ENCODE data around the gene PCDH1. TPM values are rescaled to one million over a fixed set of nuclear protein-coding genes. Genes with fewer than 3 reads are reported as not detected.

Gene PCDH1
- total RNA-seq, 1 donor from 2014 or later = 42.4 TPM

- Histone ChIP-seq H3K27me3 (ENCODE audit: control insufficient read depth, insufficient read depth, low read length) (no peaks in the 10 kb centered on the region), H3K4me3 (ENCODE audit: low read depth, low read length) (no peak overlapping the region), H3K36me3 (ENCODE audit: control insufficient read depth, insufficient read depth, low read length) (no peaks in the 10 kb centered on the region)
- no peak for TF ChIP-seq CTCF (IDR thresholded peaks at IDR 0.05; ENCODE audit: insufficient read depth, low read length, poor library complexity, severe bottlenecking)
- DNase-seq (ENCODE audit: low read depth) = no peak
Measured at GRCh38 chr5:141851195-141851874, 26.9 kb downstream of the PCDH1 start.

GRCh38 chr5:141850786-141851185 is 27.4 kb downstream of the PCDH1 start:
- DNase-seq (ENCODE audit: low read depth) = no peak
- Histone ChIP-seq H3K36me3 (ENCODE audit: control insufficient read depth, insufficient read depth, low read length) (no peaks in the 10 kb centered on the region), H3K4me3 (ENCODE audit: low read depth, low read length) (peak overlapping the region; percentile 52), H3K27me3 (ENCODE audit: control insufficient read depth, insufficient read depth, low read length) (no peaks in the 10 kb centered on the region)
- no peak for TF ChIP-seq CTCF (IDR thresholded peaks at IDR 0.05; ENCODE audit: insufficient read depth, low read length, poor library complexity, severe bottlenecking)

- H3K4me3 ChIP-seq (ENCODE audit: low read depth, low read length) = peak overlapping the region; percentile 52
- no peak for TF ChIP-seq CTCF (IDR thresholded peaks at IDR 0.05; ENCODE audit: insufficient read depth, low read length, poor library complexity, severe bottlenecking)
- no peaks in the 10 kb centered on the region for H3K36me3 ChIP-seq (ENCODE audit: control insufficient read depth, insufficient read depth, low read length)
- DNase-seq (ENCODE audit: low read depth) = no peak
- H3K27me3 ChIP-seq (ENCODE audit: control insufficient read depth, insufficient read depth, low read length) = no peaks in the 10 kb centered on the region
Measured at GRCh38 chr5:141850244-141850768, 27.9 kb downstream of the PCDH1 start.

GRCh38 chr5:141849415-141850243 is 28.6 kb downstream of the PCDH1 start:
- Histone ChIP-seq H3K4me3 (ENCODE audit: low read depth, low read length) (peak overlapping the region; percentile 52), H3K36me3 (ENCODE audit: control insufficient read depth, insufficient read depth, low read length) (no peaks in the 10 kb centered on the region), H3K27me3 (ENCODE audit: control insufficient read depth, insufficient read depth, low read length) (no peaks in the 10 kb centered on the region)
- no peak for DNase-seq (ENCODE audit: low read depth)
- no peak for TF ChIP-seq CTCF (IDR thresholded peaks at IDR 0.05; ENCODE audit: insufficient read depth, low read length, poor library complexity, severe bottlenecking)

GRCh38 chr5:141848744-141849414 is 29.3 kb downstream of the PCDH1 start:
- TF ChIP-seq CTCF (IDR thresholded peaks at IDR 0.05; ENCODE audit: insufficient read depth, low read length, poor library complexity, severe bottlenecking) = no peak
- Histone ChIP-seq H3K27me3 (ENCODE audit: control insufficient read depth, insufficient read depth, low read length) (no peaks in the 10 kb centered on the region), H3K36me3 (ENCODE audit: control insufficient read depth, insufficient read depth, low read length) (no peaks in the 10 kb centered on the region), H3K4me3 (ENCODE audit: low read depth, low read length) (peak overlapping the region; percentile 52)
- DNase-seq (ENCODE audit: low read depth) = peak; percentile 68

All from kidney epithelial cell (primary cell).